Endodermal cell (in vitro differentiated cells): ENCODE measurements around the gene RGS7BP. TPM values are rescaled to one million over a fixed set of nuclear protein-coding genes. Genes with fewer than 3 reads are reported as not detected.

Experiments
- DNase-seq: peaks from one replicate; pipeline ENCODE4 v3.0.0-alpha.2; 2017
- H3K27ac ChIP-seq: 2 replicates; pipeline ENCODE4 v1.5.1; 2013; ENCODE audit warnings: mild to moderate bottlenecking, low read depth, low read length, moderate library complexity
- H3K27me3 ChIP-seq: 2 replicates; pipeline ENCODE4 v1.6.1; 2013; ENCODE audit warnings: mild to moderate bottlenecking, low read length, moderate library complexity; ENCODE audit not compliant: insufficient read depth, control insufficient read depth, poor library complexity, severe bottlenecking
- H3K36me3 ChIP-seq: 2 replicates; pipeline ENCODE4 v1.7.0; 2013; ENCODE audit warnings: mild to moderate bottlenecking, low read length, moderate library complexity; ENCODE audit not compliant: control insufficient read depth, insufficient read depth
- H3K4me1 ChIP-seq: one replicate; pipeline ENCODE4 v1.7.0; 2013; ENCODE audit warnings: low read length; ENCODE audit not compliant: control insufficient read depth, insufficient read depth
- H3K4me3 ChIP-seq: 2 replicates; pipeline ENCODE4 v1.5.1; 2013; ENCODE audit warnings: mild to moderate bottlenecking, low read length, moderate library complexity
- H3K9ac ChIP-seq: 2 replicates; pipeline ENCODE4 v1.6.1; 2013; ENCODE audit warnings: mild to moderate bottlenecking, low read length, moderate library complexity; ENCODE audit not compliant: poor library complexity, severe bottlenecking; ENCODE audit errors: extremely low read depth
- H3K9me3 ChIP-seq: 2 replicates; pipeline ENCODE4 v1.6.1; 2013; ENCODE audit warnings: mild to moderate bottlenecking, low read length, moderate library complexity; ENCODE audit not compliant: control insufficient read depth
- H3K27ac Mint-ChIP-seq: 2 replicates; pipeline ENCODE4 v1.8.0; 2020; ENCODE audit warnings: mixed read lengths
- H3K27me3 Mint-ChIP-seq: 2 replicates; pipeline ENCODE4 v1.8.0; 2021; ENCODE audit warnings: mild to moderate bottlenecking, mixed read lengths; ENCODE audit not compliant: insufficient read depth
- H3K36me3 Mint-ChIP-seq: 2 replicates; pipeline ENCODE4 v1.8.0; 2020; ENCODE audit warnings: low read depth, mixed read lengths
- H3K4me1 Mint-ChIP-seq: 2 replicates; pipeline ENCODE4 v1.8.0; 2020; ENCODE audit warnings: mixed read lengths
- H3K4me3 Mint-ChIP-seq: 2 replicates; pipeline ENCODE4 v1.8.0; 2020; ENCODE audit warnings: mild to moderate bottlenecking, moderate library complexity, mixed read lengths
- H3K9me3 Mint-ChIP-seq: 2 replicates; pipeline ENCODE4 v1.8.0; 2020; ENCODE audit warnings: mild to moderate bottlenecking, mixed read lengths
- CTCF ChIP-seq: fragments of 200-600 bp; sonication (generic); conservative IDR thresholded peaks from 2 replicates; pipeline ENCODE4 v1.5.0; 2021; ENCODE audit warnings: antibody characterized with exemption, mild to moderate bottlenecking
- WGBS, 2 experiments: methylation state at CpG; one replicate each; pipeline versions ENCODE4 v1.1.5 to v1.1.7; 2013; ENCODE audit warnings: missing lambda C conversion rate in 2 of 2, mixed read lengths in 1 of 2; ENCODE audit not compliant: insufficient coverage in 1 of 2, insufficient read length in 1 of 2; 5-methylcytosine and 5-hydroxymethylcytosine counted together
- total RNA-seq, 2 donors: library from RNA; stranded (reverse); fragmentation: NEBNext Ultra II Directional in 1 of 2; extraction: Animal tissue kit (Norgen Biotek cat#: 25700) in 1 of 2; gene quantifications; 2 replicates in 1 of 2; 3 replicates in 1 of 2; pipeline ENCODE4 v1.2.1, GENCODE V29; 2021

Gene RGS7BP
- total RNA-seq, 2 donors from 2014 or later, result 1.5 to 2.3 TPM

- Mint-ChIP-seq H3K27me3 (peaks cover 3% of the 10 kb centered on the region), H3K9me3 (peaks cover 15% of the 10 kb centered on the region), H3K27ac (no peak overlapping the region), H3K4me3 (no peak overlapping the region), H3K36me3 (no peaks in the 10 kb centered on the region), H3K4me1 (no peaks in the 10 kb centered on the region)
- peaks cover 4% of the 10 kb centered on the region for H3K9me3 ChIP-seq
- no peaks in the 10 kb centered on the region for H3K36me3 ChIP-seq
- no peak overlapping the region for H3K9ac ChIP-seq
- 90 to 100% methylated on average over 1 to 3 of the region's 4 CpGs for WGBS, 2 experiments
- no peaks in the 10 kb centered on the region for H3K27me3 ChIP-seq
- H3K27ac ChIP-seq, result no peak overlapping the region
- TF ChIP-seq CTCF, result no peak
- no peak for DNase-seq
- no peaks in the 10 kb centered on the region for H3K4me1 ChIP-seq
- no peak overlapping the region for H3K4me3 ChIP-seq
These were observed 43.4 kb upstream of the RGS7BP start for GRCh38 chr5:64462391-64462790.

DNA sequence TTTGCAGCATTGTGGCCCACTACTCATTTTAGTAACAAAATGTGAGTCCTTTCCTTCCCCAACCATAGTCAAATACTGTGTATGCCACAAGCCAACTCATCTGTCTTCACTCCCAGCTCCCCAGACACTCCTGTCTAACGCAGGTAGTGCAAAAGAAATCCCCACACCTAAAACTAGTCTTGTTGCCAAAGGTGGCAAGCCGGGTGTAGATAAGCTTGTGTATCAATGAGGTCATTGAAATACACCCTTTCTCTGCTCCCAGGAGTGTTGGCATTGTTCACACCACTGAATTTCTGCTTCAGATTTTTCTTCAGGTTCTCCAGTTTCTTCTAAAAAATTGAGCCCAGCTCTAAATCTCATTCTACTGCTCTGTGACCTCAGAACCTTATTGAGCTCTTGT, 19.7 kb upstream of the RGS7BP start:
- H3K36me3 Mint-ChIP-seq, result no peaks in the 10 kb centered on the region
- no peaks in the 10 kb centered on the region for H3K4me1 ChIP-seq
- no peaks in the 10 kb centered on the region for H3K27me3 Mint-ChIP-seq
- H3K9ac ChIP-seq, result no peak overlapping the region
- H3K4me1 Mint-ChIP-seq, result no peaks in the 10 kb centered on the region
- no peak overlapping the region for H3K27ac ChIP-seq
- no peaks in the 10 kb centered on the region for H3K9me3 ChIP-seq
- no peak overlapping the region for H3K4me3 Mint-ChIP-seq
- TF ChIP-seq CTCF, result no peak
- 89 to 91% methylated on average over 1 to 2 of the region's 2 CpGs for WGBS, 2 experiments
- no peak overlapping the region for H3K4me3 ChIP-seq
- no peak overlapping the region for H3K27ac Mint-ChIP-seq
- peaks cover 16% of the 10 kb centered on the region for H3K9me3 Mint-ChIP-seq
- no peaks in the 10 kb centered on the region for H3K27me3 ChIP-seq
- no peaks in the 10 kb centered on the region for H3K36me3 ChIP-seq
- DNase-seq, result no peak

- Histone ChIP-seq H3K4me1 (no peaks in the 10 kb centered on the region), H3K4me3 (no peak overlapping the region), H3K9ac (no peak overlapping the region), H3K27ac (no peak overlapping the region), H3K36me3 (no peaks in the 10 kb centered on the region), H3K27me3 (no peaks in the 10 kb centered on the region), H3K9me3 (no peaks in the 10 kb centered on the region)
- TF ChIP-seq CTCF, result no peak
- Mint-ChIP-seq H3K27ac (no peak overlapping the region), H3K4me3 (no peak overlapping the region), H3K9me3 (peaks cover 16% of the 10 kb centered on the region), H3K27me3 (no peaks in the 10 kb centered on the region), H3K4me1 (no peaks in the 10 kb centered on the region), H3K36me3 (no peaks in the 10 kb centered on the region)
- DNase-seq, result no peak
These were observed 18.5 kb upstream of the RGS7BP start for GRCh38 chr5:64487283-64487682.
